Naive thymus-derived CD8-positive, alpha-beta T cell (primary cell): ENCODE results near the gene INPP5D. TPM values are rescaled to one million over a fixed set of nuclear protein-coding genes. Genes with fewer than 3 reads are reported as not detected.
A peak's percentile ranks its signal among the peaks of the same experiment; 100 is the strongest.

Experiments used
- ATAC-seq, 2 donors: fragments of 150-1000 bp; cut with Tn5 transposase in 1 of 2; sonication (Bioruptor Pico), chemical (Tn5 transposase) in 1 of 2; 1 replicate in 1 of 2; 2 replicates in 1 of 2; pipeline ENCODE4 v1.10.0; 2021; ENCODE audit warnings: mild to moderate bottlenecking in 2 of 2, moderate library complexity in 2 of 2
- POLR2A ChIA-PET: fragments of 350-600 bp; sonication (Branson Sonifier 250); formaldehyde crosslinking; loops from one replicate; lab custom pipeline; 2021; ENCODE audit warnings: antibody characterized with exemption; lab: Charles Lee
- DNase-seq, 10 donors: peaks; one replicate each; pipeline versions ENCODE4 v3.0.0 to v3.0.0-alpha.2; 2020 to 2022
- H3K27ac Mint-ChIP-seq, 10 donors: one replicate each; pipeline ENCODE4 v1.8.0; 2020 to 2022; ENCODE audit warnings: mild to moderate bottlenecking in 10 of 10, mixed read lengths in 10 of 10, moderate library complexity in 4 of 10, inconsistent platforms in 1 of 10
- H3K27me3 Mint-ChIP-seq, 5 donors: one replicate each; pipeline ENCODE4 v1.8.0; 2021 to 2022; ENCODE audit warnings: mixed read lengths in 5 of 5
- H3K36me3 Mint-ChIP-seq, 3 donors: one replicate each; pipeline ENCODE4 v1.8.0; 2020 to 2022; ENCODE audit warnings: mixed read lengths in 3 of 3, mild to moderate bottlenecking in 2 of 3, inconsistent platforms in 1 of 3
- H3K4me1 Mint-ChIP-seq, 4 donors: one replicate each; pipeline ENCODE4 v1.8.0; 2021 to 2022; ENCODE audit warnings: mixed read lengths in 4 of 4
- H3K4me3 Mint-ChIP-seq, 10 donors: one replicate each; pipeline ENCODE4 v1.8.0; 2020 to 2022; ENCODE audit warnings: mild to moderate bottlenecking in 10 of 10, mixed read lengths in 10 of 10, moderate library complexity in 6 of 10, inconsistent platforms in 1 of 10
- H3K9me3 Mint-ChIP-seq, 9 donors: one replicate each; pipeline ENCODE4 v1.8.0; 2020 to 2022; ENCODE audit warnings: mixed read lengths in 9 of 9, mild to moderate bottlenecking in 3 of 9, inconsistent platforms in 1 of 9, moderate library complexity in 1 of 9
- polyA plus RNA-seq, 3 donors: library from polyadenylated mRNA; unstranded; fragments of 300-500 nt; fragmentation: Illumina TruSeq; gene quantifications; one replicate each; pipeline ENCODE4 v1.2.3, GENCODE V29; 2021
- total RNA-seq, 8 experiments: library from RNA in 2 of 8; stranded (reverse) in 2 of 8; gene quantifications; one replicate each; pipeline ENCODE4 v1.2.3 and lab custom pipeline; 2021 to 2026

The INPP5D gene
- total and polyA plus RNA-seq, 5 experiments from 2014 or later, result 36.4 to 124 (median 88.3) TPM

DNA sequence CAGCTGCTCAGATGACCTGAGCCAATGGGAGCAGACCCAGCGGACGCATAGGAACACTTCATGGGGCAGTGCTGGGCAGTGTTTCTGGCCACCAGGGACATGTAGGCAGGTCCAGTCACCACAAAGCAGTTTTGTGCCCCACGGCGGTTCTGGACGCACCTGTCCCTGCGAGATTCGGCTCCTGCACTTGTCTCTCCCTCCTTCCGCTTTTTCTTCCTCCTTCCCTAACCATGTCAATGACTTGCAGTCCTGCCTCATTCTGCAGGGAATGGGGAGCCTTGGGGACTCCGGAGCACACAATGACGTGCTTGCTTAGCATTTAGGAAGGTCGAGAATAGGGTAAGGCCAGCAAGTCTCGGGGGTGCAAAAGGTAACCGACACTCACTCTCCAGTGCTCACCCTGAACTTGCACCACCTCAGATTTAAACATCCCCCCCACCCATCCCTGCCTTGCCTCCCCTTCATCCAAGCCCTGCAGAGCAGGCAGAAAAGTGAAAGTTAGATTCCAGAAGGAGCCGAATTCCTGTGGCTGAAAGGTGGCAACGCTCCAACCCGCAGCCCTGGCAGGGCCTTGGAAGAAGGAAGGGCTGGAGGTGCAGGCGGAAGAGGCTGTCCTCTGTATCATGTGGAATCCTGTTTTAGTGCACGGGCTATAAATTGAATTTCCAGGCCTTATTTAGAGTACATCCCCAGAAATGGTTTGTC lies 150.9 kb downstream of the INPP5D start:
- DNase-seq (no peak), ATAC-seq (no peak)
- Mint-ChIP-seq H3K27me3 (no peaks in the 10 kb centered on the region), H3K4me1 (peaks cover 17 to 28% (median 20%) of the 10 kb centered on the region in 4 donors), H3K4me3 (no peak overlapping the region), H3K27ac (peak overlapping the region in 8 of 10 donors; percentile 1 to 93 (median 60)), H3K9me3 (no peaks in the 10 kb centered on the region), H3K36me3 (peaks cover 0 to 15% (median 0%) of the 10 kb centered on the region in 3 donors)
- POLR2A ChIA-PET, result no interaction called here

- Mint-ChIP-seq H3K27ac (peak overlapping the region in 1 of 10 donors; percentile 7), H3K9me3 (no peaks in the 10 kb centered on the region), H3K36me3 (peaks cover 0 to 12% (median 0%) of the 10 kb centered on the region in 3 donors), H3K4me3 (no peak overlapping the region), H3K27me3 (no peaks in the 10 kb centered on the region), H3K4me1 (peaks cover 17 to 24% (median 20%) of the 10 kb centered on the region in 4 donors)
- POLR2A ChIA-PET, result no interaction called here
- ATAC-seq (no peak), DNase-seq (no peak)
Observed at GRCh38 chr2:233211548-233211895, 151.4 kb downstream of the INPP5D start.

- H3K4me1 Mint-ChIP-seq, result peaks cover 9 to 17% (median 15%) of the 10 kb centered on the region in 4 donors
- ATAC-seq (no peak), DNase-seq (no peak)
- H3K36me3 Mint-ChIP-seq, result peaks cover 0 to 6% (median 0%) of the 10 kb centered on the region in 3 donors
- H3K27me3 Mint-ChIP-seq, result no peaks in the 10 kb centered on the region
- POLR2A ChIA-PET, result no interaction called here
- no peak overlapping the region for H3K27ac Mint-ChIP-seq
- H3K9me3 Mint-ChIP-seq, result no peaks in the 10 kb centered on the region
- H3K4me3 Mint-ChIP-seq, result no peak overlapping the region
Observed at GRCh38 chr2:233213011-233213410, 152.9 kb downstream of the INPP5D start.

GRCh38 chr2:233213975-233214374 lies 153.8 kb downstream of the INPP5D start:
- ATAC-seq, result no peak
- H3K27ac Mint-ChIP-seq, result peak overlapping the region in 2 of 10 donors; percentile 29 to 34
- no peak for DNase-seq
- POLR2A ChIA-PET, result no interaction called here
- no peak overlapping the region for H3K4me3 Mint-ChIP-seq
- H3K36me3 Mint-ChIP-seq, result peaks cover 0 to 4% (median 0%) of the 10 kb centered on the region in 3 donors
- H3K9me3 Mint-ChIP-seq, result no peaks in the 10 kb centered on the region
- no peaks in the 10 kb centered on the region for H3K27me3 Mint-ChIP-seq
- peaks cover 7 to 14% (median 12%) of the 10 kb centered on the region in 4 donors for H3K4me1 Mint-ChIP-seq

- Mint-ChIP-seq H3K27ac (no peak overlapping the region), H3K4me3 (peak overlapping the region in 1 of 10 donors; percentile 2), H3K9me3 (no peaks in the 10 kb centered on the region), H3K27me3 (no peaks in the 10 kb centered on the region), H3K4me1 (peaks cover 0 to 2% (median under 1%) of the 10 kb centered on the region in 4 donors), H3K36me3 (no peaks in the 10 kb centered on the region)
- POLR2A ChIA-PET, result no interaction called here
- DNase-seq (no peak), ATAC-seq (no peak)
Observed at GRCh38 chr2:233217892-233218377, 157.8 kb downstream of the INPP5D start.

DNA sequence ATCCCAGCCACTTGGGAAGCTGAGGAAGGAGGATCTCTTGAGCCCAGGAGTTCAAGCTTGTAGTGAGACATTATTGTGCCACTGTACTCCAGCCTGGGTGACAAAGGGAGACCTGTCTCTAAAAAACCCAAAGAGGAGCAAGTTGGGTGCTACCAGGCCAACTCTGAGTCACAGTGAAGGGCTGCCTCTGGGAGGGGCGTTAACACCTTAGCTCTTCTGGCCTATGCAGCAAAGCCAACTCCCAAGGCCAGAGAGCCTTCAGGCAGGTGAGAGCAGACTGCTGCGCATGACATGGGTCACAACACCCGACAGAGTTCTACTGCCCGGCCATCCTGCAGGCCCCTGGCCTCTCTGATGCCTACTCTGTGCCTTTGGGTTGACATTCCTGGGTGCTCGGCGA lies 158.7 kb downstream of the INPP5D start:
- no peaks in the 10 kb centered on the region for H3K9me3 Mint-ChIP-seq
- H3K4me3 Mint-ChIP-seq, result no peak overlapping the region
- no peaks in the 10 kb centered on the region for H3K36me3 Mint-ChIP-seq
- no peak for ATAC-seq
- DNase-seq, result no peak
- POLR2A ChIA-PET, result no interaction called here
- H3K27ac Mint-ChIP-seq, result peak overlapping the region in 3 of 10 donors; percentile 8 to 31 (median 15)
- peaks cover 0 to 2% (median 0%) of the 10 kb centered on the region in 4 donors for H3K4me1 Mint-ChIP-seq
- H3K27me3 Mint-ChIP-seq, result no peaks in the 10 kb centered on the region

DNA sequence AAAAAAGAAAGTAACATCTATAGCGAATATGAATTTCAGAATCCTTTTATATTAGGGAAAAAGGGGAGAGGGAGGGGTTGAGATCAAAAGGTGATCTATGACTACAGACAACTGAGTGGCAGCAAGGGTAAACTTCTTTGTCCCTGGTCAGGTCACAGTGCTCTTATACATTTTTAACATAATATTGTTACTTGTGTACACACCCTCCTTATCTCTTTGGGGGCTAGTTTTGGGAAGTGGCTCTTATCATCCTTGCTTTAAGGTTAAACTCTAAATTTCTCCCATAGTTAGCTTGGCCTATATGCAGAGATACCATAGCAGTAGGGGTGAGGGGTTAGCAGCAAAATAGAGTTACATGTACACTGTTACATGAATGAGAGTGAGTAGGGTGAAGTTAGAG lies 159.7 kb downstream of the INPP5D start:
- Mint-ChIP-seq H3K9me3 (no peaks in the 10 kb centered on the region), H3K27ac (no peak overlapping the region), H3K27me3 (no peaks in the 10 kb centered on the region), H3K4me1 (peaks cover 0 to 4% (median 0%) of the 10 kb centered on the region in 4 donors), H3K36me3 (no peaks in the 10 kb centered on the region), H3K4me3 (no peak overlapping the region)
- DNase-seq (no peak), ATAC-seq (no peak)
- POLR2A ChIA-PET, result no interaction called here

GRCh38 chr2:233221378-233222063 lies 161.4 kb downstream of the INPP5D start:
- Mint-ChIP-seq H3K4me3 (no peak overlapping the region), H3K27me3 (no peaks in the 10 kb centered on the region), H3K36me3 (no peaks in the 10 kb centered on the region), H3K9me3 (no peaks in the 10 kb centered on the region), H3K4me1 (peaks cover 0 to 7% (median 4%) of the 10 kb centered on the region in 4 donors), H3K27ac (peak overlapping the region in 2 of 10 donors; percentile 6 to 27)
- DNase-seq (no peak), ATAC-seq (no peak)
- POLR2A ChIA-PET, result no interaction called here

DNA sequence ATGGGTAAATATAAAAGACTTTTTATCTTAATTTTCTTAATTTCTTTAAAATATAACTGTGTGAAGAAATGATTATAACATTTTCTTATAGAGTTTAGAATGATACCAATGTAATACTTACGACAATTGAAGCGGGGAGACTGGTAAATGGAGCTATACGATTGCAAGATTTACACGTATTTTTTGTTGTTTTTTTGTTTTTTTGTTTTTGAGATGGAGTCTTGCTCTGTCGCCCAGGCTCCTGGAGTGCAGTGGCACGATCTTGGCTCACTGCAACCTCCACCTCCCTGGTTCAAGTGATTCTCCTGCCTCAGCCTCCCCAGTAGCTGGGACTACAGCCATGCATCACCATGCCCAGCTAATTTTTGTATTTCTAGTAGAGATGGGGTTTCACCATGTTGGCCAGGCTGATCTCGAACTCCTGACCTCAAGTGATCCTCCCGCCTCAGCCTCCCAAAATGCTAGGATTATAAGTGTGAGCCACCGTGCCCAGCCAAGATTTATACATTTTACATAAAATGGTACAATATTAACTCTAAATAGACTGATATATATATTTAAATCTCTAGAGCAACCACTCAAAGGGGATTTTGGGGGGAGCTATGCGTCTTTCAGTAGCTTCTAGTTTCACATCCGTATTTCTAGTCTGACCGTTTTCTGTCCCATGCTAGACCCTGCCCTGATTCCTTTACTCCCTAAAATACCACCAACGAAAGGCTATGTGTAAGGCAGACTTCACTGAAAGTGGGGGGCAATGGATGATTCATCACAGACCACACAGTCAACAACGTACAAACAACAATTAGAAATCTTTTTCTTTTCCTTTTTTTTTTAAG lies 163.1 kb downstream of the INPP5D start:
- H3K27ac Mint-ChIP-seq, result no peak overlapping the region
- POLR2A ChIA-PET, result no interaction called here
- H3K36me3 Mint-ChIP-seq, result no peaks in the 10 kb centered on the region
- H3K4me1 Mint-ChIP-seq, result peaks cover 2 to 8% (median 4%) of the 10 kb centered on the region in 4 donors
- ATAC-seq, result no peak
- no peak for DNase-seq
- no peak overlapping the region for H3K4me3 Mint-ChIP-seq
- no peaks in the 10 kb centered on the region for H3K27me3 Mint-ChIP-seq
- H3K9me3 Mint-ChIP-seq, result no peaks in the 10 kb centered on the region

DNA sequence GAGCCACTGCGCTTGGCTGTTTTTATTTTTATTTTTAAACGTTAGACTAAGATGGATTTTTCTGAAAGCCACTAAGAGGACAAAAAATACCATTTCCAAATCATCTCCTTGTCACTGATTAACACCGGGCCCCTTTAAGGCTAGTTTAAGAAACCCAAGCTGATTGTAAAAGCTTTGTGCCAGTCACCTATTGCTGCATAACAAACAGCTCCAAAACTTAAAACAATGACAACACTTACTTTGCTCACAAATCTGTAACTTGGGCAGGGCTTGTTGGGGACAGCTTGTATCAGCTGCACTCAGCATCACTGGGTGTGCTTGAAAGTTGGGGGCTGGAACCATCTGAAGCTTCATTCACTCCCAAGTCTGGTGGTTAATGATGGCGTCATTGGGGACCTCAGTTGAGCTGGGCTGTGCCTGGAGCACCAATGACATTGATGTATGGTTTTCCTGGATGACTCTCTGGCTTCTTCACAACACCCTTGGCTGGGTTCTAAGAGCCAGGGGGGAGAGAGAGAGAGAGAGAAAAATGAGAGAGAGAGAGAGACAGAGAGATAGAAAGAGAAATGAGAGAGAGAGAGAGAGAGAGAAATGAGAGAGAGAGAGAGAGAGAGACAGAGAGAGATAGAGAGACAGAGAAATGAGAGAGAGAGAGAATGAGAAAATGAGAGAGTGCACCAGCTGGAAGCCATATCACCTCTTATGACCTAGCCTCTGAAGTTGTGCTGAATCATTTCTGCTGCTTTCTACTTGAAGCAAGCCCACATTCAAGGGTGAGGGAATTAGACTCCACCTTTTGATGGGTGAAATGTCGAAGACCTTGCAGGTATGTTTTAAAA lies 165.3 kb downstream of the INPP5D start:
- ATAC-seq (no peak), DNase-seq (no peak)
- no peaks in the 10 kb centered on the region for H3K27me3 Mint-ChIP-seq
- H3K4me1 Mint-ChIP-seq, result peaks cover 2 to 7% (median 5%) of the 10 kb centered on the region in 4 donors
- peak overlapping the region in 2 of 10 donors; percentile 70 to 90 for H3K27ac Mint-ChIP-seq
- H3K36me3 Mint-ChIP-seq, result no peaks in the 10 kb centered on the region
- H3K4me3 Mint-ChIP-seq, result no peak overlapping the region
- POLR2A ChIA-PET, result interaction anchor here (0.7 to 0.8 kb wide), 2 partner anchors 15 to 1761 kb away, joined by 3 read pairs; partner anchors contain the start of gene NCL
- H3K9me3 Mint-ChIP-seq, result no peaks in the 10 kb centered on the region

DNA sequence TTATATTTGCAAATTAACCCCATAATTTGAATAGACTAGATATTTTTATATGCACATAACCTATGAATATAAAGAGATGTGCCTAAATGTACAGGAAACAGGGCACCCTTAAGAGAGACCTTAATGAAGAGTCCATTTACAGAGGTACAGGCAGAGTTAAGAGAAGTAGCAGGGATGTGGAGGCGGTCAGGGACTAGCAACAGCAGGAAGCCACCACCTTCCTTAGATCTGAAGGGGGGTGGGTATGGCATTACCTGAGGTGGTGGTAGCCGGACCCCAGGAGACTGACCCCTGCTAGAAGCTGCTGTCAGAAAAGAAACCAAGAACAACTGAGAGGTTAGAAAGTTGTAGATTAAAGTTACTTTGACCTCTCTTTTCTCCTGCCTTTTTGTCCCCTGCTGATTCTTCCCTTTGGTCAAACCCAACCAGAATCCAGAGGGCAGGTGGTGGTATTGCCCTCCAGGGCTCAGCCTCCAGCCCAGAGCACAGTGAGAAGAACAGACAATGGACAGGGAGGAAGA lies 166.4 kb downstream of the INPP5D start:
- Mint-ChIP-seq H3K27me3 (no peaks in the 10 kb centered on the region), H3K36me3 (no peaks in the 10 kb centered on the region), H3K4me3 (no peak overlapping the region), H3K9me3 (no peaks in the 10 kb centered on the region), H3K27ac (peak overlapping the region in 3 of 10 donors; percentile 31 to 74 (median 69)), H3K4me1 (peaks cover 2 to 10% (median 6%) of the 10 kb centered on the region in 4 donors)
- no peak for ATAC-seq
- DNase-seq, result no peak
- POLR2A ChIA-PET, result no interaction called here
